Measurements from ENCODE around the gene NFIX. TPM values are rescaled to one million over a fixed set of nuclear protein-coding genes. Genes with fewer than 3 reads are reported as not detected.

The NFIX gene
- total and polyA plus RNA-seq, 2 experiments from 2014 or later = 0.06 to 0.14 TPM

DNA sequence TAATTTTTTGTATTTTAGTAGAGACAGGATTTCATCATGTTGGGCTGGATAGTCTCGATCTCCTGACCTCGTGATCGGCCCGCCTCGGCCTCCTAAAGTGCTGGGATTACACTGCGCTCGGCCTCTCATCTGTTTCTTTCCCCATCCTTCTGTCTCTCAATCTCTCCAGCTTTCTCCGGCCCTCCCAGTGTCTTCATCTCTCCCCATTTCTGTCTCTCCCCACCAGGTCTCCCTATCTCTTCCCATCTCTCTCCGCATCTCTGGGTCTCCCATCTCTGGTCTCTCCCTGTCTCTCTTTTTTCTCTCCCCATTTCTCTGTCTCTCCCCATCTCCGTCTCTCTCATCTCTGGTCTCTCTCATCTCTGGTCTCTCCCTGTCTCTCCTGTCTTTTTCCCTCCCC lies 12.2 kb upstream of the NFIX start:
- H3K27me3 ChIP-seq (ENCODE audit: insufficient read depth) = peaks cover 39% of the 10 kb centered on the region
- DNase-seq (ENCODE audit: low spot score) (no peak), ATAC-seq (no peak)
- no peaks in the 10 kb centered on the region for H4K20me1 ChIP-seq (replicated peaks; ENCODE audit: insufficient read depth)
- H3K4me2 ChIP-seq = peak overlapping the region; percentile 71
- H3K9me2 ChIP-seq (ENCODE audit: insufficient read depth) = no peaks in the 10 kb centered on the region
- Mint-ChIP-seq H3K27ac (no peak overlapping the region), H3K9me3 (no peaks in the 10 kb centered on the region), H3K36me3 (ENCODE audit: low read depth) (no peaks in the 10 kb centered on the region), H3K4me3 (no peak overlapping the region), H3K4me1 (peaks cover 9% of the 10 kb centered on the region), H3K27me3 (ENCODE audit: insufficient read depth, low read depth, poor library complexity) (peaks cover 22% of the 10 kb centered on the region)
- H2AFZ ChIP-seq = peak overlapping the region; percentile 91
- H3K27ac ChIP-seq (ENCODE audit: low read depth) = no peak overlapping the region
- TF ChIP-seq ZNF331 (CRISPR knock-in tag; IDR thresholded peaks at IDR 0.05; ENCODE audit: low read depth) (no peak), POLR2AphosphoS5 (IDR thresholded peaks at IDR 0.05; ENCODE audit: low read depth) (no peak), JUNB (IDR thresholded peaks at IDR 0.05; ENCODE audit: unreplicated experiment) (no peak), ZNF114 (CRISPR knock-in tag; IDR thresholded peaks at IDR 0.05) (no peak), EZH2 (IDR thresholded peaks at IDR 0.05; ENCODE audit: low read depth, unreplicated experiment) (no peak), NANOG (IDR thresholded peaks at IDR 0.05; ENCODE audit: borderline replicate concordance) (no peak), EZH2phosphoT487 (IDR thresholded peaks at IDR 0.05; ENCODE audit: unreplicated experiment) (no peak), CREB1 (CRISPR knock-in tag; IDR thresholded peaks at IDR 0.05; ENCODE audit: low read depth) (no peak)
- TF ChIP-seq, protein P1, sequence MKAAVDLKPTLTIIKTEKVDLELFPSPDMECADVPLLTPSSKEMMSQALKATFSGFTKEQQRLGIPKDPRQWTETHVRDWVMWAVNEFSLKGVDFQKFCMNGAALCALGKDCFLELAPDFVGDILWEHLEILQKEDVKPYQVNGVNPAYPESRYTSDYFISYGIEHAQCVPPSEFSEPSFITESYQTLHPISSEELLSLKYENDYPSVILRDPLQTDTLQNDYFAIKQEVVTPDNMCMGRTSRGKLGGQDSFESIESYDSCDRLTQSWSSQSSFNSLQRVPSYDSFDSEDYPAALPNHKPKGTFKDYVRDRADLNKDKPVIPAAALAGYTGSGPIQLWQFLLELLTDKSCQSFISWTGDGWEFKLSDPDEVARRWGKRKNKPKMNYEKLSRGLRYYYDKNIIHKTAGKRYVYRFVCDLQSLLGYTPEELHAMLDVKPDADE (IDR thresholded peaks at IDR 0.05) = no peak
- TF ChIP-seq, protein P2, sequence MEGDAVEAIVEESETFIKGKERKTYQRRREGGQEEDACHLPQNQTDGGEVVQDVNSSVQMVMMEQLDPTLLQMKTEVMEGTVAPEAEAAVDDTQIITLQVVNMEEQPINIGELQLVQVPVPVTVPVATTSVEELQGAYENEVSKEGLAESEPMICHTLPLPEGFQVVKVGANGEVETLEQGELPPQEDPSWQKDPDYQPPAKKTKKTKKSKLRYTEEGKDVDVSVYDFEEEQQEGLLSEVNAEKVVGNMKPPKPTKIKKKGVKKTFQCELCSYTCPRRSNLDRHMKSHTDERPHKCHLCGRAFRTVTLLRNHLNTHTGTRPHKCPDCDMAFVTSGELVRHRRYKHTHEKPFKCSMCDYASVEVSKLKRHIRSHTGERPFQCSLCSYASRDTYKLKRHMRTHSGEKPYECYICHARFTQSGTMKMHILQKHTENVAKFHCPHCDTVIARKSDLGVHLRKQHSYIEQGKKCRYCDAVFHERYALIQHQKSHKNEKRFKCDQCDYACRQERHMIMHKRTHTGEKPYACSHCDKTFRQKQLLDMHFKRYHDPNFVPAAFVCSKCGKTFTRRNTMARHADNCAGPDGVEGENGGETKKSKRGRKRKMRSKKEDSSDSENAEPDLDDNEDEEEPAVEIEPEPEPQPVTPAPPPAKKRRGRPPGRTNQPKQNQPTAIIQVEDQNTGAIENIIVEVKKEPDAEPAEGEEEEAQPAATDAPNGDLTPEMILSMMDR (conservative IDR thresholded peaks at IDR 0.05; ENCODE audit: low read depth in 2 of 2) = no peak
- TF ChIP-seq, protein P3, sequence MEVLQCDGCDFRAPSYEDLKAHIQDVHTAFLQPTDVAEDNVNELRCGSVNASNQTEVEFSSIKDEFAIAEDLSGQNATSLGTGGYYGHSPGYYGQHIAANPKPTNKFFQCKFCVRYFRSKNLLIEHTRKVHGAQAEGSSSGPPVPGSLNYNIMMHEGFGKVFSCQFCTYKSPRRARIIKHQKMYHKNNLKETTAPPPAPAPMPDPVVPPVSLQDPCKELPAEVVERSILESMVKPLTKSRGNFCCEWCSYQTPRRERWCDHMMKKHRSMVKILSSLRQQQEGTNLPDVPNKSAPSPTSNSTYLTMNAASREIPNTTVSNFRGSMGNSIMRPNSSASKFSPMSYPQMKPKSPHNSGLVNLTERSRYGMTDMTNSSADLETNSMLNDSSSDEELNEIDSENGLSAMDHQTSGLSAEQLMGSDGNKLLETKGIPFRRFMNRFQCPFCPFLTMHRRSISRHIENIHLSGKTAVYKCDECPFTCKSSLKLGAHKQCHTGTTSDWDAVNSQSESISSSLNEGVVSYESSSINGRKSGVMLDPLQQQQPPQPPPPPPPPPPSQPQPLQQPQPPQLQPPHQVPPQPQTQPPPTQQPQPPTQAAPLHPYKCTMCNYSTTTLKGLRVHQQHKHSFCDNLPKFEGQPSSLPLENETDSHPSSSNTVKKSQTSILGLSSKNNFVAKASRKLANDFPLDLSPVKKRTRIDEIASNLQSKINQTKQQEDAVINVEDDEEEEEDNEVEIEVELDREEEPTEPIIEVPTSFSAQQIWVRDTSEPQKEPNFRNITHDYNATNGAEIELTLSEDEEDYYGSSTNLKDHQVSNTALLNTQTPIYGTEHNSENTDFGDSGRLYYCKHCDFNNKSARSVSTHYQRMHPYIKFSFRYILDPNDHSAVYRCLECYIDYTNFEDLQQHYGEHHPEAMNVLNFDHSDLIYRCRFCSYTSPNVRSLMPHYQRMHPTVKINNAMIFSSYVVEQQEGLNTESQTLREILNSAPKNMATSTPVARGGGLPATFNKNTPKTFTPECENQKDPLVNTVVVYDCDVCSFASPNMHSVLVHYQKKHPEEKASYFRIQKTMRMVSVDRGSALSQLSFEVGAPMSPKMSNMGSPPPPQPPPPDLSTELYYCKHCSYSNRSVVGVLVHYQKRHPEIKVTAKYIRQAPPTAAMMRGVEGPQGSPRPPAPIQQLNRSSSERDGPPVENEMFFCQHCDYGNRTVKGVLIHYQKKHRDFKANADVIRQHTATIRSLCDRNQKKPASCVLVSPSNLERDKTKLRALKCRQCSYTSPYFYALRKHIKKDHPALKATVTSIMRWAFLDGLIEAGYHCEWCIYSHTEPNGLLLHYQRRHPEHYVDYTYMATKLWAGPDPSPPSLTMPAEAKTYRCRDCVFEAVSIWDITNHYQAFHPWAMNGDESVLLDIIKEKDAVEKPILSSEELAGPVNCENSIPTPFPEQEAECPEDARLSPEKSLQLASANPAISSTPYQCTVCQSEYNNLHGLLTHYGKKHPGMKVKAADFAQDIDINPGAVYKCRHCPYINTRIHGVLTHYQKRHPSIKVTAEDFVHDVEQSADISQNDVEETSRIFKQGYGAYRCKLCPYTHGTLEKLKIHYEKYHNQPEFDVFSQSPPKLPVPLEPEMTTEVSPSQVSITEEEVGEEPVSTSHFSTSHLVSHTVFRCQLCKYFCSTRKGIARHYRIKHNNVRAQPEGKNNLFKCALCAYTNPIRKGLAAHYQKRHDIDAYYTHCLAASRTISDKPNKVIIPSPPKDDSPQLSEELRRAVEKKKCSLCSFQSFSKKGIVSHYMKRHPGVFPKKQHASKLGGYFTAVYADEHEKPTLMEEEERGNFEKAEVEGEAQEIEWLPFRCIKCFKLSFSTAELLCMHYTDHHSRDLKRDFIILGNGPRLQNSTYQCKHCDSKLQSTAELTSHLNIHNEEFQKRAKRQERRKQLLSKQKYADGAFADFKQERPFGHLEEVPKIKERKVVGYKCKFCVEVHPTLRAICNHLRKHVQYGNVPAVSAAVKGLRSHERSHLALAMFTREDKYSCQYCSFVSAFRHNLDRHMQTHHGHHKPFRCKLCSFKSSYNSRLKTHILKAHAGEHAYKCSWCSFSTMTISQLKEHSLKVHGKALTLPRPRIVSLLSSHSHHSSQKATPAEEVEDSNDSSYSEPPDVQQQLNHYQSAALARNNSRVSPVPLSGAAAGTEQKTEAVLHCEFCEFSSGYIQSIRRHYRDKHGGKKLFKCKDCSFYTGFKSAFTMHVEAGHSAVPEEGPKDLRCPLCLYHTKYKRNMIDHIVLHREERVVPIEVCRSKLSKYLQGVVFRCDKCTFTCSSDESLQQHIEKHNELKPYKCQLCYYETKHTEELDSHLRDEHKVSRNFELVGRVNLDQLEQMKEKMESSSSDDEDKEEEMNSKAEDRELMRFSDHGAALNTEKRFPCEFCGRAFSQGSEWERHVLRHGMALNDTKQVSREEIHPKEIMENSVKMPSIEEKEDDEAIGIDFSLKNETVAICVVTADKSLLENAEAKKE (CRISPR knock-in tag; IDR thresholded peaks at IDR 0.05) = no peak
- TF ChIP-seq, protein P4, sequence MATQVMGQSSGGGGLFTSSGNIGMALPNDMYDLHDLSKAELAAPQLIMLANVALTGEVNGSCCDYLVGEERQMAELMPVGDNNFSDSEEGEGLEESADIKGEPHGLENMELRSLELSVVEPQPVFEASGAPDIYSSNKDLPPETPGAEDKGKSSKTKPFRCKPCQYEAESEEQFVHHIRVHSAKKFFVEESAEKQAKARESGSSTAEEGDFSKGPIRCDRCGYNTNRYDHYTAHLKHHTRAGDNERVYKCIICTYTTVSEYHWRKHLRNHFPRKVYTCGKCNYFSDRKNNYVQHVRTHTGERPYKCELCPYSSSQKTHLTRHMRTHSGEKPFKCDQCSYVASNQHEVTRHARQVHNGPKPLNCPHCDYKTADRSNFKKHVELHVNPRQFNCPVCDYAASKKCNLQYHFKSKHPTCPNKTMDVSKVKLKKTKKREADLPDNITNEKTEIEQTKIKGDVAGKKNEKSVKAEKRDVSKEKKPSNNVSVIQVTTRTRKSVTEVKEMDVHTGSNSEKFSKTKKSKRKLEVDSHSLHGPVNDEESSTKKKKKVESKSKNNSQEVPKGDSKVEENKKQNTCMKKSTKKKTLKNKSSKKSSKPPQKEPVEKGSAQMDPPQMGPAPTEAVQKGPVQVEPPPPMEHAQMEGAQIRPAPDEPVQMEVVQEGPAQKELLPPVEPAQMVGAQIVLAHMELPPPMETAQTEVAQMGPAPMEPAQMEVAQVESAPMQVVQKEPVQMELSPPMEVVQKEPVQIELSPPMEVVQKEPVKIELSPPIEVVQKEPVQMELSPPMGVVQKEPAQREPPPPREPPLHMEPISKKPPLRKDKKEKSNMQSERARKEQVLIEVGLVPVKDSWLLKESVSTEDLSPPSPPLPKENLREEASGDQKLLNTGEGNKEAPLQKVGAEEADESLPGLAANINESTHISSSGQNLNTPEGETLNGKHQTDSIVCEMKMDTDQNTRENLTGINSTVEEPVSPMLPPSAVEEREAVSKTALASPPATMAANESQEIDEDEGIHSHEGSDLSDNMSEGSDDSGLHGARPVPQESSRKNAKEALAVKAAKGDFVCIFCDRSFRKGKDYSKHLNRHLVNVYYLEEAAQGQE (IDR thresholded peaks at IDR 0.05; ENCODE audit: unreplicated experiment) = no peak
- H3F3A ChIP-seq (replicated peaks; ENCODE audit: low read depth) = peaks cover 13% of the 10 kb centered on the region; the same call in 1 of the 2 replicates
- H3K36me3 ChIP-seq (ENCODE audit: insufficient read depth) = no peaks in the 10 kb centered on the region
- no peaks in the 10 kb centered on the region for H3K79me2 ChIP-seq (replicated peaks; ENCODE audit: insufficient read depth)
- no peaks in the 10 kb centered on the region; the same call in 1 of the 2 replicates for H3K4me1 ChIP-seq (ENCODE audit: insufficient read depth)
- H3K4me3 ChIP-seq = peak overlapping the region; percentile 56

Data from GM23338 (cell line).